ENCODE data around the gene ABAT.

GRCh38 chr16:8642146-8642545, 32.3 kb upstream of the ABAT start:
- TF ChIP-seq CTCF (IDR thresholded peaks at IDR 0.05; ENCODE audit: poor library complexity), result no peak
- no peak for TF ChIP-seq EZH2phosphoT487 (IDR thresholded peaks at IDR 0.05; ENCODE audit: low read depth, severe bottlenecking, unreplicated experiment)
